ENCODE measurements around the gene NFKB2. TPM values are rescaled to one million over a fixed set of nuclear protein-coding genes. Genes with fewer than 3 reads are reported as not detected.

The NFKB2 gene
- total and polyA plus RNA-seq, 4 donors, result 34.6 to 114 (median 50.5) TPM

GRCh38 chr10:102354451-102354850 lies 41.1 kb upstream of the NFKB2 start:
- ATAC-seq (ENCODE audit: insufficient read depth, low FRiP score) (no peak), DNase-seq (no peak)
- Histone ChIP-seq H3K4me3 (no peak overlapping the region), H3K9me3 (ENCODE audit: control insufficient read depth in 4 of 4, insufficient read depth in 3 of 4, low read length in 3 of 4) (no peaks in the 10 kb centered on the region), H3K27me3 (ENCODE audit: control insufficient read depth in 3 of 3, insufficient read depth in 3 of 3, low read length in 2 of 3) (no peaks in the 10 kb centered on the region), H3K36me3 (ENCODE audit: control insufficient read depth in 4 of 4, insufficient read depth in 4 of 4, low read length in 4 of 4) (peaks cover 38 to 64% (median 48%) of the 10 kb centered on the region in 4 donors), H3K9ac (ENCODE audit: insufficient read depth in 1 of 2, low read length in 2 of 2) (no peak overlapping the region), H3K27ac (ENCODE audit: low read depth in 1 of 2, low read length in 1 of 2) (no peak overlapping the region), H3K4me1 (ENCODE audit: control insufficient read depth in 5 of 5, insufficient read depth in 5 of 5, low read length in 5 of 5) (no peaks in the 10 kb centered on the region)
- WGBS, 2 donors, result 94 to 95% methylated on average over 3 of the region's 3 CpGs
- TF ChIP-seq CTCF (IDR thresholded peaks at IDR 0.05; ENCODE audit: control extremely low read depth, extremely low read depth), result no peak

- Histone ChIP-seq H3K9ac (ENCODE audit: insufficient read depth in 1 of 2, low read length in 2 of 2) (no peak overlapping the region), H3K27me3 (ENCODE audit: control insufficient read depth in 3 of 3, insufficient read depth in 3 of 3, low read length in 2 of 3) (no peaks in the 10 kb centered on the region), H3K27ac (ENCODE audit: low read depth in 1 of 2, low read length in 1 of 2) (no peak overlapping the region), H3K4me3 (no peak overlapping the region), H3K9me3 (ENCODE audit: control insufficient read depth in 4 of 4, insufficient read depth in 3 of 4, low read length in 3 of 4) (no peaks in the 10 kb centered on the region), H3K4me1 (ENCODE audit: control insufficient read depth in 5 of 5, insufficient read depth in 5 of 5, low read length in 5 of 5) (no peaks in the 10 kb centered on the region), H3K36me3 (ENCODE audit: control insufficient read depth in 4 of 4, insufficient read depth in 4 of 4, low read length in 4 of 4) (peaks cover 45 to 74% (median 64%) of the 10 kb centered on the region in 4 donors)
- ATAC-seq (ENCODE audit: insufficient read depth, low FRiP score) (no peak), DNase-seq (no peak)
- 94 to 96% methylated on average over 4 of the region's 4 CpGs for WGBS, 2 donors
- no peak for TF ChIP-seq CTCF (IDR thresholded peaks at IDR 0.05; ENCODE audit: control extremely low read depth, extremely low read depth)
These were observed 36.7 kb upstream of the NFKB2 start for GRCh38 chr10:102358712-102359382.

GRCh38 chr10:102367441-102367840 lies 28.1 kb upstream of the NFKB2 start:
- WGBS, 2 donors, result 89 to 96% methylated on average over 1 of the region's 1 CpG
- H3K4me1 ChIP-seq (ENCODE audit: control insufficient read depth in 5 of 5, insufficient read depth in 5 of 5, low read length in 5 of 5), result no peaks in the 10 kb centered on the region
- no peak for ATAC-seq (ENCODE audit: insufficient read depth, low FRiP score)
- no peak overlapping the region for H3K9ac ChIP-seq (ENCODE audit: insufficient read depth in 1 of 2, low read length in 2 of 2)
- no peak for DNase-seq
- H3K4me3 ChIP-seq, result no peak overlapping the region
- H3K36me3 ChIP-seq (ENCODE audit: control insufficient read depth in 4 of 4, insufficient read depth in 4 of 4, low read length in 4 of 4), result peaks cover 58 to 70% (median 62%) of the 10 kb centered on the region in 4 donors
- no peak for TF ChIP-seq CTCF (IDR thresholded peaks at IDR 0.05; ENCODE audit: control extremely low read depth, extremely low read depth)
- H3K27ac ChIP-seq (ENCODE audit: low read depth in 1 of 2, low read length in 1 of 2), result no peak overlapping the region
- peaks cover 0 to 6% (median 3%) of the 10 kb centered on the region in 4 donors for H3K9me3 ChIP-seq (ENCODE audit: control insufficient read depth in 4 of 4, insufficient read depth in 3 of 4, low read length in 3 of 4)
- no peaks in the 10 kb centered on the region for H3K27me3 ChIP-seq (ENCODE audit: control insufficient read depth in 3 of 3, insufficient read depth in 3 of 3, low read length in 2 of 3)

Data from lung (tissue), 12 donors.